HEK293 (cell line): ENCODE results near the gene TRIM46.

Source experiments
- GLIS1 ChIP-seq: fragments of 450-650 bp; formaldehyde crosslinking; IDR thresholded peaks from 2 replicates; pipeline ENCODE4 v1.5.1; 2016; ENCODE audit warnings: missing biosample characterization, missing genetic modification characterization
- GLIS2 ChIP-seq: fragments of 450-650 bp; formaldehyde crosslinking; IDR thresholded peaks from 2 replicates; pipeline ENCODE4 v1.5.1; 2016; ENCODE audit warnings: missing biosample characterization, missing genetic modification characterization
- KLF16 ChIP-seq: fragments of 450-650 bp; formaldehyde crosslinking; IDR thresholded peaks from 2 replicates; pipeline ENCODE4 v1.5.1; 2017; ENCODE audit warnings: missing biosample characterization, missing genetic modification characterization
- SCRT2 ChIP-seq: fragments of 450-650 bp; formaldehyde crosslinking; IDR thresholded peaks from 2 replicates; pipeline ENCODE4 v1.5.1; 2016; ENCODE audit warnings: missing biosample characterization, missing genetic modification characterization
- SP3 ChIP-seq: fragments of 450-650 bp; formaldehyde crosslinking; IDR thresholded peaks from 2 replicates; pipeline ENCODE4 v1.5.1; 2016; ENCODE audit warnings: missing biosample characterization, missing genetic modification characterization
- WT1 ChIP-seq: fragments of 450-650 bp; formaldehyde crosslinking; IDR thresholded peaks from 2 replicates; pipeline ENCODE4 v1.5.1; 2016; ENCODE audit warnings: missing biosample characterization, missing genetic modification characterization
- ZFP41 ChIP-seq: fragments of 450-650 bp; formaldehyde crosslinking; IDR thresholded peaks from 2 replicates; pipeline ENCODE4 v1.5.1; 2016; ENCODE audit warnings: missing biosample characterization, missing genetic modification characterization, borderline replicate concordance
- ZFP69B ChIP-seq: fragments of 450-650 bp; formaldehyde crosslinking; IDR thresholded peaks from 2 replicates; pipeline ENCODE4 v1.5.1; 2016; ENCODE audit warnings: missing biosample characterization, missing genetic modification characterization
- ZNF114 ChIP-seq: fragments of 450-650 bp; formaldehyde crosslinking; IDR thresholded peaks from 2 replicates; pipeline ENCODE4 v1.5.0; 2017; ENCODE audit warnings: missing biosample characterization, missing genetic modification characterization
- ZNF155 ChIP-seq: fragments of 450-650 bp; formaldehyde crosslinking; IDR thresholded peaks from 2 replicates; pipeline ENCODE4 v1.5.1; 2016; ENCODE audit warnings: missing biosample characterization, missing genetic modification characterization
- ZNF174 ChIP-seq: fragments of 450-650 bp; formaldehyde crosslinking; IDR thresholded peaks from 2 replicates; pipeline ENCODE4 v1.5.0; 2017; ENCODE audit warnings: missing biosample characterization, mild to moderate bottlenecking, missing genetic modification characterization
- ZNF239 ChIP-seq: fragments of 450-650 bp; formaldehyde crosslinking; IDR thresholded peaks from 2 replicates; pipeline ENCODE4 v1.5.1; 2016; ENCODE audit warnings: missing biosample characterization, missing genetic modification characterization
- ZNF324 ChIP-seq: fragments of 450-650 bp; formaldehyde crosslinking; IDR thresholded peaks from 2 replicates; pipeline ENCODE4 v1.5.1; 2016; ENCODE audit warnings: missing biosample characterization, missing genetic modification characterization
- ZNF394 ChIP-seq: fragments of 450-650 bp; formaldehyde crosslinking; IDR thresholded peaks from 2 replicates; pipeline ENCODE4 v1.5.1; 2016; ENCODE audit warnings: missing biosample characterization, missing genetic modification characterization, mild to moderate bottlenecking, moderate library complexity, borderline replicate concordance
- ZNF529 ChIP-seq: fragments of 450-650 bp; formaldehyde crosslinking; IDR thresholded peaks from 2 replicates; pipeline ENCODE4 v1.5.1; 2017; ENCODE audit warnings: missing genetic modification characterization, missing biosample characterization; ENCODE audit not compliant: insufficient replicate concordance
- ZNF530 ChIP-seq: fragments of 450-650 bp; formaldehyde crosslinking; IDR thresholded peaks from 2 replicates; pipeline ENCODE4 v1.5.1; 2016; ENCODE audit warnings: low read depth, missing biosample characterization, missing genetic modification characterization
- ZNF561 ChIP-seq: fragments of 450-650 bp; IDR thresholded peaks from 2 replicates; pipeline ENCODE4 v1.5.1; 2018; ENCODE audit warnings: missing biosample characterization, missing genetic modification characterization, borderline replicate concordance
- ZNF596 ChIP-seq: fragments of 450-650 bp; IDR thresholded peaks from 2 replicates; pipeline ENCODE4 v1.5.0; 2018; ENCODE audit warnings: missing biosample characterization, mild to moderate bottlenecking, missing genetic modification characterization, moderate library complexity
- ZNF600 ChIP-seq: fragments of 450-650 bp; formaldehyde crosslinking; IDR thresholded peaks from 2 replicates; pipeline ENCODE4 v1.5.1; 2016; ENCODE audit warnings: missing biosample characterization, missing genetic modification characterization
- ZNF610 ChIP-seq: fragments of 450-650 bp; formaldehyde crosslinking; IDR thresholded peaks from 2 replicates; pipeline ENCODE4 v1.5.1; 2016; ENCODE audit warnings: missing biosample characterization, missing genetic modification characterization, borderline replicate concordance
- ZNF629 ChIP-seq: fragments of 450-650 bp; formaldehyde crosslinking; IDR thresholded peaks from 2 replicates; pipeline ENCODE4 v1.5.1; 2017; ENCODE audit warnings: missing biosample characterization, missing genetic modification characterization
- ZNF76 ChIP-seq: fragments of 450-650 bp; formaldehyde crosslinking; IDR thresholded peaks from 2 replicates; pipeline ENCODE4; 2016; ENCODE audit warnings: low read depth, missing biosample characterization, missing genetic modification characterization, borderline replicate concordance
- ZSCAN16 ChIP-seq: fragments of 450-650 bp; formaldehyde crosslinking; IDR thresholded peaks from 2 replicates; pipeline ENCODE4 v1.5.1; 2016; ENCODE audit warnings: missing biosample characterization, missing genetic modification characterization
- ZSCAN30 ChIP-seq: fragments of 450-650 bp; IDR thresholded peaks from 2 replicates; pipeline ENCODE4 v1.5.1; 2018; ENCODE audit warnings: missing biosample characterization, mild to moderate bottlenecking, missing genetic modification characterization, moderate library complexity
- ZXDB ChIP-seq: fragments of 450-650 bp; formaldehyde crosslinking; IDR thresholded peaks from 2 replicates; pipeline ENCODE4 v1.5.1; 2016; ENCODE audit warnings: missing biosample characterization, missing genetic modification characterization
- TF ChIP-seq, protein P1 (sequence below): fragments of 450-650 bp; formaldehyde crosslinking; IDR thresholded peaks from 2 replicates; pipeline ENCODE4 v1.5.1; 2016; ENCODE audit warnings: missing biosample characterization, missing genetic modification characterization
- TF ChIP-seq, protein P2 (sequence below): fragments of 450-650 bp; formaldehyde crosslinking; IDR thresholded peaks from 2 replicates; pipeline ENCODE4 v1.5.1; 2016; ENCODE audit warnings: missing biosample characterization, missing genetic modification characterization
- TF ChIP-seq, protein P3 (sequence below): fragments of 450-650 bp; formaldehyde crosslinking; optimal IDR thresholded peaks from 2 replicates; pipeline ENCODE3; 2016; ENCODE audit warnings: missing biosample characterization, mild to moderate bottlenecking, missing genetic modification characterization
- TF ChIP-seq, protein P4 (sequence below): fragments of 450-650 bp; formaldehyde crosslinking; IDR thresholded peaks from 2 replicates; pipeline ENCODE4 v1.5.1; 2016; ENCODE audit warnings: missing biosample characterization, missing genetic modification characterization, borderline replicate concordance
- TF ChIP-seq, protein P5 (sequence below): sonication (generic); formaldehyde crosslinking; IDR thresholded peaks from 2 replicates; pipeline ENCODE4 v1.8.1; 2022; ENCODE audit warnings: mild to moderate bottlenecking, moderate library complexity, missing genetic modification reagents

TRIM46 gene

DNA sequence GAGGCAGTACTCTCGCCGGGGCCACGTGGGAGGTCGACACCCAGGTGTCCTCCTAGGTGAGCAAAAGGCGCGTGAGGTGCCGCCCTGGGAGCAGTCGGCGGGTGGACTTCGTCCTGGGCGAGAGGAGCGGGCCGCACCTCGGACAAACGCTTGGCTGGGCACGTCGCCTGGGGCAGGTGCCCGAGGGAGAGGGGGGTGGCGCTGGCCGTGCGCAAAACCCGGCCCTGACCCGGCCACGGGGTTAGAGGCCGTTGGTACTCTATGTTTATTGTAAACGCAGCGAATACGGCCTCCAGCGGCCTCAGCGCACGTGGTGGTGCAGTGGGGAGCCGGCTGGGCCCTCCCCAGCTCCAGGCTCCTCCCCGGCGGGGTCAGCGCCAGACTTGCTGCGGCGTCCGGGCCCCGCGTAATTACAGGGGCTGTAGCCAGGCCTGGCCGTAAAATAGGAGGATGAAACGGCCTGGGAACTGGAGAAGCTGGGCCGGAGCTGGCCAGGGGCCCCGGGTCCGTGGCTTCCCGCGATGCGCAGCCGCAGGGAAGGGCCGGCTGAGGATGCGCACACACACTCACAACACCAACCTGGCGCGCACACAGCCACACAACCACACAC is 47.6 kb upstream of the TRIM46 start (continued):
- TF ChIP-seq, protein P1, sequence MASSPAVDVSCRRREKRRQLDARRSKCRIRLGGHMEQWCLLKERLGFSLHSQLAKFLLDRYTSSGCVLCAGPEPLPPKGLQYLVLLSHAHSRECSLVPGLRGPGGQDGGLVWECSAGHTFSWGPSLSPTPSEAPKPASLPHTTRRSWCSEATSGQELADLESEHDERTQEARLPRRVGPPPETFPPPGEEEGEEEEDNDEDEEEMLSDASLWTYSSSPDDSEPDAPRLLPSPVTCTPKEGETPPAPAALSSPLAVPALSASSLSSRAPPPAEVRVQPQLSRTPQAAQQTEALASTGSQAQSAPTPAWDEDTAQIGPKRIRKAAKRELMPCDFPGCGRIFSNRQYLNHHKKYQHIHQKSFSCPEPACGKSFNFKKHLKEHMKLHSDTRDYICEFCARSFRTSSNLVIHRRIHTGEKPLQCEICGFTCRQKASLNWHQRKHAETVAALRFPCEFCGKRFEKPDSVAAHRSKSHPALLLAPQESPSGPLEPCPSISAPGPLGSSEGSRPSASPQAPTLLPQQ, result peak; percentile 19; the same call in 1 of the 2 replicates
- peak; percentile 24; the same call in 1 of the 2 replicates for TF ChIP-seq SP3
- peak; percentile 88; the same call in 1 of the 2 replicates for TF ChIP-seq ZNF600 (tag by site-specific recombination)
- no peak; the same call in 1 of the 2 replicates for TF ChIP-seq WT1
- TF ChIP-seq ZSCAN16, result 0 out of 2 replicates have a peak, but pooled peaks have one; percentile 7
- no peak for TF ChIP-seq ZNF530
- TF ChIP-seq, protein P2, sequence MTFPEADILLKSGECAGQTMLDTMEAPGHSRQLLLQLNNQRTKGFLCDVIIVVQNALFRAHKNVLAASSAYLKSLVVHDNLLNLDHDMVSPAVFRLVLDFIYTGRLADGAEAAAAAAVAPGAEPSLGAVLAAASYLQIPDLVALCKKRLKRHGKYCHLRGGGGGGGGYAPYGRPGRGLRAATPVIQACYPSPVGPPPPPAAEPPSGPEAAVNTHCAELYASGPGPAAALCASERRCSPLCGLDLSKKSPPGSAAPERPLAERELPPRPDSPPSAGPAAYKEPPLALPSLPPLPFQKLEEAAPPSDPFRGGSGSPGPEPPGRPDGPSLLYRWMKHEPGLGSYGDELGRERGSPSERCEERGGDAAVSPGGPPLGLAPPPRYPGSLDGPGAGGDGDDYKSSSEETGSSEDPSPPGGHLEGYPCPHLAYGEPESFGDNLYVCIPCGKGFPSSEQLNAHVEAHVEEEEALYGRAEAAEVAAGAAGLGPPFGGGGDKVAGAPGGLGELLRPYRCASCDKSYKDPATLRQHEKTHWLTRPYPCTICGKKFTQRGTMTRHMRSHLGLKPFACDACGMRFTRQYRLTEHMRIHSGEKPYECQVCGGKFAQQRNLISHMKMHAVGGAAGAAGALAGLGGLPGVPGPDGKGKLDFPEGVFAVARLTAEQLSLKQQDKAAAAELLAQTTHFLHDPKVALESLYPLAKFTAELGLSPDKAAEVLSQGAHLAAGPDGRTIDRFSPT, result 0 out of 2 replicates have a peak, but pooled peaks have one; percentile 24
- TF ChIP-seq ZNF174, result no peak
- no peak for TF ChIP-seq ZNF114 (tag by site-specific recombination)
- peak; percentile 65 for TF ChIP-seq ZSCAN30 (tag by site-specific recombination)
- TF ChIP-seq, protein P3, sequence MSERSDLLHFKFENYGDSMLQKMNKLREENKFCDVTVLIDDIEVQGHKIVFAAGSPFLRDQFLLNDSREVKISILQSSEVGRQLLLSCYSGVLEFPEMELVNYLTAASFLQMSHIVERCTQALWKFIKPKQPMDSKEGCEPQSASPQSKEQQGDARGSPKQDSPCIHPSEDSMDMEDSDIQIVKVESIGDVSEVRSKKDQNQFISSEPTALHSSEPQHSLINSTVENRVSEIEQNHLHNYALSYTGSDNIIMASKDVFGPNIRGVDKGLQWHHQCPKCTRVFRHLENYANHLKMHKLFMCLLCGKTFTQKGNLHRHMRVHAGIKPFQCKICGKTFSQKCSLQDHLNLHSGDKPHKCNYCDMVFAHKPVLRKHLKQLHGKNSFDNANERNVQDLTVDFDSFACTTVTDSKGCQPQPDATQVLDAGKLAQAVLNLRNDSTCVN (tag by site-specific recombination), result peak; percentile 60
- no peak for TF ChIP-seq SCRT2
- no peak for TF ChIP-seq ZNF610 (tag by site-specific recombination)
- 0 out of 2 replicates have a peak, but pooled peaks have one; percentile 25 for TF ChIP-seq ZNF76 (tag by site-specific recombination)
- TF ChIP-seq ZNF324 (tag by site-specific recombination), result 0 out of 2 replicates have a peak, but pooled peaks have one; percentile 62
- TF ChIP-seq GLIS1, result peak; percentile 93
- TF ChIP-seq KLF16 (tag by site-specific recombination), result 0 out of 2 replicates have a peak, but pooled peaks have one; percentile 36
- TF ChIP-seq, protein P4, sequence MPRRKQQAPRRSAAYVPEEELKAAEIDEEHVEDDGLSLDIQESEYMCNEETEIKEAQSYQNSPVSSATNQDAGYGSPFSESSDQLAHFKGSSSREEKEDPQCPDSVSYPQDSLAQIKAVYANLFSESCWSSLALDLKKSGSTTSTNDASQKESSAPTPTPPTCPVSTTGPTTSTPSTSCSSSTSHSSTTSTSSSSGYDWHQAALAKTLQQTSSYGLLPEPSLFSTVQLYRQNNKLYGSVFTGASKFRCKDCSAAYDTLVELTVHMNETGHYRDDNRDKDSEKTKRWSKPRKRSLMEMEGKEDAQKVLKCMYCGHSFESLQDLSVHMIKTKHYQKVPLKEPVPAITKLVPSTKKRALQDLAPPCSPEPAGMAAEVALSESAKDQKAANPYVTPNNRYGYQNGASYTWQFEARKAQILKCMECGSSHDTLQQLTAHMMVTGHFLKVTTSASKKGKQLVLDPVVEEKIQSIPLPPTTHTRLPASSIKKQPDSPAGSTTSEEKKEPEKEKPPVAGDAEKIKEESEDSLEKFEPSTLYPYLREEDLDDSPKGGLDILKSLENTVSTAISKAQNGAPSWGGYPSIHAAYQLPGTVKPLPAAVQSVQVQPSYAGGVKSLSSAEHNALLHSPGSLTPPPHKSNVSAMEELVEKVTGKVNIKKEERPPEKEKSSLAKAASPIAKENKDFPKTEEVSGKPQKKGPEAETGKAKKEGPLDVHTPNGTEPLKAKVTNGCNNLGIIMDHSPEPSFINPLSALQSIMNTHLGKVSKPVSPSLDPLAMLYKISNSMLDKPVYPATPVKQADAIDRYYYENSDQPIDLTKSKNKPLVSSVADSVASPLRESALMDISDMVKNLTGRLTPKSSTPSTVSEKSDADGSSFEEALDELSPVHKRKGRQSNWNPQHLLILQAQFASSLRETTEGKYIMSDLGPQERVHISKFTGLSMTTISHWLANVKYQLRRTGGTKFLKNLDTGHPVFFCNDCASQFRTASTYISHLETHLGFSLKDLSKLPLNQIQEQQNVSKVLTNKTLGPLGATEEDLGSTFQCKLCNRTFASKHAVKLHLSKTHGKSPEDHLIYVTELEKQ, result no peak
- peak; percentile 91 for TF ChIP-seq ZNF394 (tag by site-specific recombination)
- TF ChIP-seq ZNF529 (tag by site-specific recombination), result no peak
- TF ChIP-seq ZFP69B, result peak; percentile 74
- no peak for TF ChIP-seq ZNF239 (tag by site-specific recombination)
- TF ChIP-seq ZNF629 (tag by site-specific recombination), result no peak
- 0 out of 2 replicates have a peak, but pooled peaks have one; percentile 48 for TF ChIP-seq ZNF596 (tag by site-specific recombination)
- TF ChIP-seq ZNF155 (tag by site-specific recombination), result no peak
- TF ChIP-seq ZXDB (tag by site-specific recombination), result peak; percentile 53; the same call in 1 of the 2 replicates
- TF ChIP-seq, protein P5, sequence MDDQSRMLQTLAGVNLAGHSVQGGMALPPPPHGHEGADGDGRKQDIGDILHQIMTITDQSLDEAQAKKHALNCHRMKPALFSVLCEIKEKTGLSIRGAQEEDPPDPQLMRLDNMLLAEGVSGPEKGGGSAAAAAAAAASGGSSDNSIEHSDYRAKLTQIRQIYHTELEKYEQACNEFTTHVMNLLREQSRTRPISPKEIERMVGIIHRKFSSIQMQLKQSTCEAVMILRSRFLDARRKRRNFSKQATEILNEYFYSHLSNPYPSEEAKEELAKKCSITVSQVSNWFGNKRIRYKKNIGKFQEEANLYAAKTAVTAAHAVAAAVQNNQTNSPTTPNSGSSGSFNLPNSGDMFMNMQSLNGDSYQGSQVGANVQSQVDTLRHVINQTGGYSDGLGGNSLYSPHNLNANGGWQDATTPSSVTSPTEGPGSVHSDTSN (CRISPR knock-in tag), result no peak
- TF ChIP-seq GLIS2 (tag by site-specific recombination), result peak; percentile 59; the same call in 1 of the 2 replicates
- TF ChIP-seq ZFP41, result no peak
- TF ChIP-seq ZNF561 (tag by site-specific recombination), result peak; percentile 20; the same call in 1 of the 2 replicates
